HTERT RPE-1 (cell line): ENCODE data around the gene DPH6.

Source experiments
- in situ Hi-C: fragments of 300-500 bp; cut with MboI; formaldehyde crosslinking; loops from 4 replicates; pipeline ENCODE4 v1.14.3; 2020; ENCODE audit warnings: low sequenced_read_pairs

DPH6 gene

DNA sequence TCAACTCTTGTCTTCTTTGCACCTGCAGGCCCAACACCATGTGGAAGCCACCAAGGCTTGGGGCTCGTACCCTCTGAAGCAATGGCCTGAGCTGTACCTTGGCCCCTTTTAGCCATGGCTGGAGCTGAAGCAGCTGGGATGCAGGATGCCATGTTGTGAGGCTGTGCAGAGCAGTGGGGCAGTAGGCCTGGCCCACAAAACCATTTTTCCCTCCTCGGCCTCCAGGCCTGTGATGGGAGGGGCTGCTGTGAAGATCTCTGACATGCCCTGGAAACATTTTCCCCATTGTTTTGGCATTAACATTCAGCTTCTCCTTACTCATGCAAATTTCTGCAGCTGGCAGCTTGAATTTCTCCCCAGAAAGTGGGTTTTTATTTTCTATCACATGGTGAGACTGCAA, 58.5 kb downstream of the DPH6 start:
- in situ Hi-C loops: no loop called here

DNA sequence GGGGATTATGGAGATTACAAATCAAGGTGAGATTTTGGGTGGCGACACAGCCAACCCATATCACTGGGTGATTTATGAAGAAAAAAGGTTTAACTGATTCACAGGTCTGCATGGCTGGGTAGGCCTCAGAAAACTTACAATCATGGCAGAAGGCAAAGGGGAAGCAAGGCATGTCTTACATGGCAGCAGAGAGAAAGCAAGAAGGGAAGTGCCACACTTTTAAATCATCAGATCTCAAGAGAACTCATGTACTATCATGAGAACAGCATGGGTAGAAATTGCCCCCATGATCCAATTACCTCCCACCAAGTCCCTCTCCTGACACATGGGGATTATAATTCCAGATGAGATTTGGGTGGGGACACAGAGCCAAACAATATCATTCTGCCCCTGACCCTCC, 59.7 kb downstream of the DPH6 start:
- in situ Hi-C loops: no loop called here

DNA sequence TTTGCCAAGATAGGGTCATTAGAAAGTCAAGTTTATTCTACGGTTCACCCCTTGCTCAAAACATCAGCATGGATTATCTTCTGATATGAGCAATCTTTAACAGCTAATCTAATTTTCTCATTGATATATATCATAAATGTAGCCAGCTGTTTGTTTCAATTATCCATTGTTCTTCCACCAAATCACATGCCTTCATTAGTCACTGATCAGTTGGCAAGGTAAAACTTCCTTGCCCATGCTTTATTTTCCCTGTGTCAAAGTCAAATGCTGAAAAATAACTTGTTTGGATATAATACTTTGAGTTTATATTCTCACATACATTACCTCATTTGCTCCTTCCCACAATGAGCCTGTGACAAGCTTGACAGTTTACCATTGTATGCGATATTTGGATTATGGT, 60.6 kb downstream of the DPH6 start:
- in situ Hi-C loops: no loop called here

DNA sequence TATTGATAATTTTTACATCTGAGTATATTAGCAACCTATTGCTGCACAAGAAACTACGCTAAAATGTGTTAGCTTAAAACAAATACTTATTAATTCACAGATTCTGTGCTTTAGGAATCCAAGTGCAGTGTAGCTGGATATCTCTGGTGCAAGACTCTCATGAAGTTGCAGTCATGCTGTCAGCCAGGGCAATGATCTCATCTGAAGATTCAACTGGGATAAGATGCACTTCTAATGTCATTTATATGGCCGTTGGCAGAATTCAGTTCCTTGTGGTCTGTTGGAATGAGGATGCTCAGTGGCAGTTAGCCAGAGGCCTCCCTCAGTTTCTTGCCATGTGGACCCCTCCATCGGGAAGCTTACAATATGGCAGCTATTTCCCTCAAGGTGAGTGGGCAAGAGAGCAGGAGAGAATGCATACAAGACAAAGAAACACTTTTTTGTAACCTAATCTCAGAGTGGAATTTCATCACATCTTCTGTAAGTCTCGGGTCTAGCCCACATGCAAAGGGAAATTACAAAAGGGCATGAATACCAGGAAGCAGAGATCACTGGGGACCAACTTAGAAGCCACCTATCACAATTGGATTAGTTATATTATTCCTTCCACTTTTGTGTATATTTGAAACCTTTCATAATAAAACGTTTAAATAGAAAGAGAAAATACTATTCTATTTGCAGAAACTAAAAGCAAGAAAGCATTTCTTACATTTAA, 61.6 kb downstream of the DPH6 start:
- in situ Hi-C loops: no loop called here

DNA sequence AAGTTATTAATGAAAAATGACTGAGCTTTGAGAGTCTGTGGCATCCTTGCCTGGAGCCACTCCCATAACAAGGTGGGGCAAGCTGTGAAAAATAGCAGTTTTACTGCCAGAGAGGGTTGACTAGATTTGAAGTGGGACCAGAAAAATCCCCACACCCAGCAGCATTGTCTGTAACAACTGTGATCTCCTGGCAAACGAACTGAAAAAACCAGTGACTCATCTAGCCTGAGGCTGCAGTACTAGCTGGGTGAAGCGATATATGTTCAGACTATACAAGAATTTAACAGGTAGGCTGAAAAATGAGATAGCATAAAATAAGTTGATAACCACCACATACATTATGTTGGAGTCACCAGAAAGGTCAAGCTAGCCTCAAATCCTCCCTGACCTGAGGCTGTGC, 64.0 kb downstream of the DPH6 start:
- in situ Hi-C loops: no loop called here

DNA sequence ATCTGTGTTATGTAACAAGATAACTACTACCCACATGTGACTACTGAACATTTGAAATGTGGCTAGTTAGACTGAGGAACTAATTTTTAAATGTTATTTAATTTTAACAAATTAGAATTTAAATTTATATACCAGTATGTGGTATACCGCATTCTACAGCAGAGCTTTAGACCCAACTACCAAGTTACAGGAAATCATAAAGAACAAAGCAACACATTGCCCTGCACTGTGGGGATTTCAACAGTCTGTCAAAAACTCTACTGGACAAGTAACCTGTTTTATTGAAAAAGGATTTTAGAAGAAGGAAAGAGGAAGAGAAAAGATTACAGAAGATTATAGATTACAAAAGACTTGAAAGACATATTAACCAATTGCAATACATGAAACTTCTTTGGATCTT, 64.9 kb downstream of the DPH6 start:
- in situ Hi-C loops: no loop called here

DNA sequence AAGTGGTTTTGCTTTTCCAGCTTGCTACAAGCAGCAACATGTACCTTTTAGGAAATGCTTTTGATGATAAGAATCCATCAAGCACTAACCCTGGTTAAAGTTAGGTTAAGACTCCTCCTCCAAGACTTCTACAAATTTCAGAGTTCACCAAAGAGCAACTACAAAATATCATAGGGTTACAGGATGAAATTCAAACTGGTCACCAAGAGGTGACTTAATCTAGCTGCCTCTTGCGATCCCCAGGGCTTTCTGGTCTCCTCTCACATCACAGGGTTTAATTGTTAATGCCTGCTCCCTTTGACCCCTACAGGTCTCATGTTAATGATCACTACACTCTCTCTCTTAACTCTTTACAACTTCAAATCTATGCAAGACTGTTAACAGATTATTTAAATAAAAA, 66.5 kb downstream of the DPH6 start:
- in situ Hi-C loops: no loop called here

DNA sequence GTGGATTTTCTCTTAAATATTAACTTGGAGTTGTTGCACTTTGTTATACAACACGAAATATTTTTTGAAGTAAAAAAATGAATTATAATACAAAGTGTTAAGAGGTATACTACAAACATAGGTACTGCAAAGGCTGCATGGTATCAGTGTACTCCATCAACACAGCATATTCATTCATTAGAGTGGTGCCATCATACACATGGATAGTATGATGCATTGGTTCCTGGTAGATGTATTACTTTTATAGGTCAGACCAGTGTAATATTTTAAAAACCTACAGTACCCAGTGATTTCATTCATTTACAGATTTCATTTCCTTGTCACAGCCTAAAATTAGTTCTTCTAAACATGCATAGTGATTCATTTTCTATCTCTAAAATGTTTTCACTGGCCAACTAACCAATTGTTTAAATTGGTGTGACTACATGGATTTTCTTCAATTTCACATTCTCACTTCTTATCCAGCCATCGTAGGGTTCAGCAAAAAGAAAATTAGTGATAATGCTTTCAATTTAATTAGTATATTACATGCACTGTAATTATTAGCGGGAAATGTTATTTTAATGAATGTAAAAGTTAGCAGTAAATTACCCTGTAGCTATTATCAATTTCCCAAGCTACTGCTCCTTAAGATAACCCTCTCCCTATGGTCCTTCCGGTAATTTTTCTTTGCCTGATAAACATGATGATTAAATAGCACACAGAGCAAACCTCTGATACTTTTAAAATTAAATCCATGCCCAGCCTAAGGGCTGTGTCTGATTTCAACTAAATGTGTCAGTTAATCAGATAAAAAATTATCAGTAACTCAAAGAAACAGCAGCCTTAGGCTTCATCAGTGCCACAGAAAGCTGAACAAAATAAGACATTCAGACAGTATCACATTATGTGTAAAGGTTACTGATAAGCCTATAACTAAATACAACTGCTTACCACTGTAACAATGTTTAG, 68.4 kb downstream of the DPH6 start:
- in situ Hi-C loops: no loop called here

DNA sequence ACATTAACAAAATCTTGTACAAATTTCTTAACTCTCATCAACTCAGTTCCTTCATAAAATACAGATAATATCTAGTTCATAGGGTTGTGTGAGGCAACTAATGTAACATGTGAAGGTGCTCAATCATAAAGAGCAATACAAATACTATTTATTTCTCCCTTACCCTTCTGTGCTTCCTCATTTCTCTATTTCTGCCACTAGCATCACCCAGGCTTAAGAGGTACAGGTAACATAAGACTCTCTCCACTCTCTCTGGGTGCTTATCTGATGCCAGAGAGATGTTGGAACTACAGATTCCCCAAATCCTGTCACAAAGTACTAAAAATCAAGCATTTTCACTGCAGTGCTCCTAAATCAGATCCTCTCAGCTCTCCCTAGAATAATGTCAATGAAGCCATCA, 74.9 kb downstream of the DPH6 start:
- in situ Hi-C loops: no loop called here

DNA sequence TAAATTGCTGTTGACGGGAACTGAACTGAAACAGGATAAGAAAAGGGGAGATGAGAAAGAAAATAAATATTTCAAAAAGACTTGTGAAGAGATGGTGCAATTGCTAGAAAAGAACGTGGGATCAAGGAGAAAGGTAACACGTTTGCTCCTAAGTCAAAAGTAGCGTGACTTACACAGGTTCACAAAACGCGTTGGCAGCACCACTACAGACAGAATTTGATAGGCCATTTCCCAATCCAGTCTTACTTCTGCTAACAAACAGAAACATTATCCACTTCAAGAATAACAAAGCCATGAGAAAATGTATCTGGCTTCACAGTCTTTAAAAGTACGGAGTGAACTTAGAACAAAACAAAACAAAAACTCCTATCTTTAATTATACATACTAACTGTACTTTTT, 75.5 kb downstream of the DPH6 start:
- in situ Hi-C loops: no loop called here

DNA sequence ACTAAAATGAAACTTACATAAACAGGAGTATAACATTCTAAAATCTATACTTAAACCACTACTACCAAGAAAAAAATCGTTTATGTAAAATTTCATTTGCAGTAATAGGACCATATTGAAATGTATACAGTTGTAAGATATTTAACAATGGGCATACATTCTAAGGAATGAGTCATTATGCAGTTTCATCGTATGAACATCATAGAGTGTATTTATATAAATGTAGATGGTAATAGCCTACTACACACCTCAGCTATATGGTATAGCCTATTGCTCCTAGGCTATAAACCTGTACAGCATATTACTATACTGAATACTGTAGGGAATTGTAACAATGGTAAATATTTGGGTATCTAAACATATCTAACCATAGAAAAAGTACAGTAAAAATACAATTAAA, 79.5 kb downstream of the DPH6 start:
- in situ Hi-C loops: no loop called here

DNA sequence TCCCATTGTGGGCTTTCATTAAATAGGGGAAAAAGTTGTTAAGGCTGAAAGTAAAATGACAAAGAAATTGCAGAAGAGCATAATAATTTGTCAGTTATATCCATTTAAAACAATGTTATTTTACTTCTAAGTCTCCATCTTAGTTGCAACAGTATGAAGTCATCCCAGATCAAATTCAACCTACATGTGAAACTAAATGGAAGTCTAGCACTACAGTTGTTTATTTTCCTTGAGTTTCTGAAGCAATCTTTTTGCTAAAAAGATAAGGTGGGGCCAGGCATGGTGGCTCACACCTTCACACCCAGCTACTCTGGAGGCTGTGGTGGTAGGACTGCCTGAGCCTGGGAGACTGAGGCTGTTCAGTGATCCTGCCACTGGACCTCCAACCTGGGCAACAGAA, 80.2 kb downstream of the DPH6 start:
- in situ Hi-C loops: no loop called here

DNA sequence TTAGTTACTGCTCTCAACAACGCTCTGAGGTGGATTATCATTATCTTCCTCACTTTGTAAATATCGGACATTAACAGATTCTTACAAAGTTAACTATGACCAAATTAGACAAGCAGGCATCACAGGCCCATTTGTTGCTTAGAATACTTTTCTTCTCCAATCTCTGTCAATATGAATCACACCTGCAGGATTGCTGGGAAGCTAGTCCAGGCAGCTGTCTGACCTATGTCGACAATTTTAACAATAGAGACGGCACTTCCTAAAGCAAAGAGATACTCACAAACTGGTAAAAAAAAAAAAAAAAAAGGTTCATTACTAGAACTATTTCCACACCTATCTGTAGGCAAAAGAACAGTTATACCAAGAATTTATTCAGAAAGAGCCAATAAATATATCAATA, 85.3 kb downstream of the DPH6 start:
- in situ Hi-C loops: no loop called here

DNA sequence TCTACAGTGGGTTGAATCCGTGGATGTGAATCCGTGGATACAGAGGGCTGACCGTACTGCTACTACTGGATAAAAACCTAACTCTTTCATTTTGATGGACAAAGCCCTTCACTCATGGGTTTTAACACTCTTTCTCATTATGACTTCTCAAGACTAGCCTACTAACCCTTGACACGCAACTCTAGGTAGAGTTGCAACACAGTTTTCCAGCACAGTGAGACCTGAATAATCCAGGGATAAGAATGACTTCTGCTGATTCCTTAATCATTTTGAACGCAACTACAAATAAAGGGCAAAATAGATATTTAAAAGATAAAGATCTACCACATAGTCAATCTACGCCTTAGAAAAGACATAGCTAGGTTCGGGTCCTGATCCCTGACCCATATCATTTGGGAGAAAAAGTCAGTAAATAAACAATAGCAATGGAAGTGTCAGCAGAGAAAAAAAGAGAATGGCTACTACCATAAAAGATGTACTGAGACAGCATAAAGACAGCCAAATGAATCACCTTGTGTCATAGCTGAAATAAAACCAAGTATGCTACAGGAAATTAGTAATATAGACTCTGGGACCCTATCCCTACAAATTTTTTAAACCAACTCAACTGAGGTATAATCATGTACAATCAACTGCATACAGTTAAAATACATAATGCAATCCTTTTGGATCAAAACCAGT, 87.6 kb downstream of the DPH6 start:
- in situ Hi-C loops: no loop called here

DNA sequence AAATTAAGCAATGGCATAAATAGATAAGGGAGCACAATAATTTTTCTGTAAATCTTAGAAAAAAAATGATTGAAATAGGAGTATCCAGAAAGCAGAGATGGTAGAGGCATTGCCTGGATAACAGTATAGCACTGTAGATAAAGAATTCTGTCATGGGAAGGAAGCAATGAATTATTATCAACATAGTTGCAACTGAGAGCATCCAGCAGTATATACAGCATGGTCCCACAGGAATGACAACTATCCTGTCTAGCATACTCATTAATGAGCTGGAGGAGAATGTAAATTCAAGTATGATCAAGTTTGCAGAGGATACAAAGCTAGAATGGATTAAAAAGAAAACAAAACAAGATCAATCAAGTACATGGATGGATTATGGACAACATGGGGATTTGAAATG, 90.8 kb downstream of the DPH6 start:
- in situ Hi-C loops: no loop called here

DNA sequence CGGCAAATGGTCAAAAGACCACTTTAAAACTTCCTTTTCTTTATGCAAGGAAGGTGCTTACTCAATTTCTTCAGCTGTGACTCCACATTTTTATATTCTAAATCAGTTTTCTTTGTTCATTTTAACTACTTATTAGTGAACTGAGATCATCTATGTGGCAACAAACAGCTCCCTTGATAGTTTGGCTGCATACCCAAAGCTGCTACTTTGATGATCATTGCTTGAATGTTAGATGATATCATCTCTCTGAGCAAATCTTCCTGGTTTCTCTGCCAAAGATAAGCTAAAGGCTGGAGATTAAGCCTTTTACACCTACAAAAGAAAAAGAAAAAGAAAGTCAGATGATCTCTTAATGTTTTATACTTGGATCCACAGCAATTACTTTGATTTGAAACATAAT, 95.5 kb downstream of the DPH6 start:
- in situ Hi-C loops: no loop called here

DNA sequence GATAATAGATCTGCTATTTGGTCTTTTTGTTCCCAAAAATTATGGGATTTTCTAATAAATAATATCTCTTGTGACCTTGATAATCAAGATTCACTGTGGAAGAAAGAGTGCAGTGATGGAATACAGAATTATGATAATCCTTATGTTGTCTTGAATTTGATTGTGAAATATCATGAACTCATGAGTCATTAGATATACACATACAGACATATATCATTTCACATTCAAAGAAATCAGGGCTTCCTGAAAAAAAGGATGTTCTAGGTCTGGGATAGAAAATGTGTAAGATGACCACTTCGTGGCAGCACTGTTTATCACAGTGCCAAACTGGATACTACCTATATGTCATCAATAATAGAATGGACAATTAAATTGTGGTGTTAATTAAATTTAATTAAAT, 97.7 kb downstream of the DPH6 start:
- in situ Hi-C loops: no loop called here

DNA sequence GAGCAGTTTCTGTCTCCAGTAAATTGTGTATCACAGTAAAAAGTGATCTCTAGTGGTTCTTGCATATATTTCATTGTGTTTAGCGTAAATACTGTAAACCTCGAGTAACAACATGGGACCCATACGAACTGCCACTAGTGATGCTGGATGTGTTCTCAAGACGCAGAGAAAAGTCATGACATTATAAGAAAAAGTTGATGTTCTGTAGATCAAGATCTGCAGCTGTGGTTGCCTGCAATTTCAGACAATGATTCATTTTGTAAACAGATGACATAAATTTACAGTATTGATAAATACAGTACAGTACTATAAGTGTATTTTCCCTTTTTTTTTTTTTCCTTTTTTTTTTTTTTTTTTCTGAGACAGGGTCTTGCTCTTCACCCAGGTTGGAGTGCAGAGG, 100.1 kb downstream of the DPH6 start:
- in situ Hi-C loops: no loop called here

DNA sequence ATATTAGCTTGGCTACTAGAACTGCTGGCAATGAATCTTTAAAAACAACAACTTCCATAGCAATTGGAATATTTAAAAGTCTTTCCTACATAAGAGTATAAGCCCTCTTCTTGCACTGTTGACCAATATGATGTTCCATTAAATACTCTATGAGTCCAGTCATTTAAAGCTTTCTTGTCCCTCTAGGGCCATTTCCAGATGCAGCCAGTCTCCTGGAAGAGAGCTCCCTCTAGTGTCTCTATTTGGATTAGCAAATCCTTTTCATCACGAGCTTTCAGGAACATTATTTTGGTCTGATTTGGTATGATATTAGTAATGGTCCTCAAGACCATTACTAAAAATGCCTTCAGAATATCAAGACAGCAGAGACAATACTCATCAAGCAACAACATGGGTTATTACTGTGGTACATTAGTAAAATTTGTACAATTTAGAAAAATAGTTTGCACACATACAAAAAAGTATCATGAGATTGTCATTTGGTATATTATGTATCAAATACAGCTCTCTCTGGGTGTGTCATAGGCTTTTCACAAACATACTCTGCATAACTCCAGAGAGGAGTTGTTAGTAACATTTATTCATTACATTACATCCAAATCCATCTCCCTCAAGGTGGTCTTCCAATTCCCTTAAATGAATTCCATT, 101.3 kb downstream of the DPH6 start:
- in situ Hi-C loops: no loop called here

DNA sequence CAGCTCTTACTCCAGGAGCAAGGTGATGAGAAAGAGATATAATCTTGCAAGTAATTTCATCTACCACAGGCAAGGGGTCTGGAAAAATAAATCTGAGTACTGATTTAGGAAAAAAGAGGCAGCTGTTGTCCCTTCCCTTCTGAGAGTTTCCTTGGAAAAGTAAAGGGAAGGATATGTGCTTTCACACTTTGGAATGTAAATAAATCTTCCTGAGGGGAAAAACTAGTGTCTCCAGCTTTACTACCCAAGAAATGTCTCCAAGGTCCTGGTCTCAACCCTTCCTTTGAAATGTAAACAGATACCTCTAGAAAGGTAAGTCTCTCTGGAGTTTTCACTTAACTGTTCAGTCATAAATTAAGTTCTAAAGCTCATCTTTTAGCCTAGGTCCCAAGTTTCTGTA, 102.6 kb downstream of the DPH6 start:
- in situ Hi-C loops: no loop called here

DNA sequence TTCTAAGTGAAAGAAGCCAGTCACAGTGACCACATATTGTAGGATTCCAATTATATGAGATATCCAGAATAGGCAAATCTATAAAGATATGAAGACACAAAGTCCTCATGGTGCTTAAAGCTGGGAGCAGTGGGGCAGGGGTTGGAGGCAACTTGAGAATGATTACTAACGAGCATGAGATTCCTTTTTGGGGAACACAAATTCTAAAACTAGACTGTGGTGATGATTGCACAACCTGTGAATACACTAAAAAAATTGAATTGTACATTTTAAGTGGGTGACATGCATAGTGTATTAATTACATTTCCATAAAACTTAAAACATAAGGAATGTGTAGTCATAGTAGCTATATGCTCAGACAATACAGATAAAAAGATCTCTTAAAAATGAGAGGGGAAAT, 103.2 kb downstream of the DPH6 start:
- in situ Hi-C loops: no loop called here
